Suprapubic skin (tissue), 4 donors: Measurements from ENCODE around the gene ACOT7. TPM values are rescaled to one million over a fixed set of nuclear protein-coding genes. Genes with fewer than 3 reads are reported as not detected.

Experiments used
- DNase-seq, 2 donors: peaks; one replicate each; pipeline ENCODE4 v3.0.0-alpha.2; 2019; ENCODE audit warnings: low spot score in 2 of 2
- H3K27ac ChIP-seq: fragments of 200-600 bp; sonication (generic); one replicate; pipeline ENCODE4 v1.5.1; 2019
- H3K27me3 ChIP-seq: fragments of 200-600 bp; sonication (generic); one replicate; pipeline ENCODE4 v1.5.1; 2019
- H3K36me3 ChIP-seq: fragments of 200-600 bp; sonication (generic); one replicate; pipeline ENCODE4 v1.5.1; 2019
- H3K4me1 ChIP-seq: fragments of 200-600 bp; sonication (generic); one replicate; pipeline ENCODE4 v1.5.1; 2019
- H3K4me3 ChIP-seq: fragments of 200-600 bp; sonication (generic); one replicate; pipeline ENCODE4 v1.5.1; 2019; ENCODE audit warnings: mild to moderate bottlenecking
- H3K9me3 ChIP-seq: fragments of 200-600 bp; sonication (generic); one replicate; pipeline ENCODE4 v1.5.1; 2019
- CTCF ChIP-seq, 2 donors: fragments of 200-600 bp in 1 of 2; fragments of 450-650 bp in 1 of 2; sonication (generic) in 1 of 2; IDR thresholded peaks; one replicate each; pipeline ENCODE4 v1.5.1; 2016 to 2019; ENCODE audit warnings: antibody characterized with exemption in 2 of 2, mild to moderate bottlenecking in 1 of 2, moderate library complexity in 1 of 2
- EP300 ChIP-seq: sonication (generic); formaldehyde crosslinking; IDR thresholded peaks from one replicate; pipeline ENCODE4 v1.6.1; 2017; ENCODE audit warnings: antibody characterized with exemption
- POLR2A ChIP-seq, 2 donors: fragments of 450-650 bp; IDR thresholded peaks; one replicate each; pipeline ENCODE4 v1.6.1; 2017; ENCODE audit warnings: antibody characterized with exemption in 2 of 2, mild to moderate bottlenecking in 2 of 2, moderate library complexity in 2 of 2
- POLR2AphosphoS5 ChIP-seq, 3 donors: sonication (generic); formaldehyde crosslinking; IDR thresholded peaks; one replicate each; pipeline ENCODE4 v1.6.1; 2017; ENCODE audit warnings: antibody characterized with exemption in 3 of 3
- WGBS: methylation state at CpG from one replicate; pipeline ENCODE4 v1.1.5; 2018; 5-methylcytosine and 5-hydroxymethylcytosine counted together
- total RNA-seq, 4 donors: library from RNA; depleted of rRNA; stranded (reverse); fragments of >200 nt; gene quantifications; one replicate each; pipeline ENCODE4 v1.1.0, GENCODE V29; 2016

ACOT7 gene
- total RNA-seq, 4 donors from 2014 or later = 8.4 to 40.5 (median 26.7) TPM

- H3K4me1 ChIP-seq = peaks cover 70% of the 10 kb centered on the region
- no peaks in the 10 kb centered on the region for H3K9me3 ChIP-seq
- no peaks in the 10 kb centered on the region for H3K27me3 ChIP-seq
- H3K27ac ChIP-seq = peak overlapping the region; percentile 80
- TF ChIP-seq POLR2A (IDR thresholded peaks at IDR 0.05) = no peak
- no peak for TF ChIP-seq CTCF (IDR thresholded peaks at IDR 0.05)
- TF ChIP-seq EP300 = no peak
- DNase-seq = no peak
- 86% methylated on average over 11 of the region's 11 CpGs for WGBS
- H3K36me3 ChIP-seq = no peaks in the 10 kb centered on the region
- H3K4me3 ChIP-seq = no peak overlapping the region
Observed at GRCh38 chr1:6357243-6357936, 36.2 kb downstream of the ACOT7 start.

GRCh38 chr1:6355621-6356020, 37.9 kb downstream of the ACOT7 start:
- Histone ChIP-seq H3K4me1 (peaks cover 83% of the 10 kb centered on the region), H3K36me3 (no peaks in the 10 kb centered on the region), H3K27ac (no peak overlapping the region), H3K27me3 (no peaks in the 10 kb centered on the region), H3K4me3 (no peak overlapping the region), H3K9me3 (no peaks in the 10 kb centered on the region)
- no peak for DNase-seq
- TF ChIP-seq POLR2A (IDR thresholded peaks at IDR 0.05) = no peak
- no peak for TF ChIP-seq POLR2AphosphoS5 (IDR thresholded peaks at IDR 0.05)
- no peak for TF ChIP-seq CTCF (IDR thresholded peaks at IDR 0.05)
- TF ChIP-seq EP300 = no peak
- WGBS = 75% methylated on average over 1 of the region's 11 CpGs

- Histone ChIP-seq H3K27ac (no peak overlapping the region), H3K9me3 (no peaks in the 10 kb centered on the region), H3K27me3 (no peaks in the 10 kb centered on the region), H3K4me1 (peaks cover 83% of the 10 kb centered on the region), H3K4me3 (no peak overlapping the region), H3K36me3 (no peaks in the 10 kb centered on the region)
- TF ChIP-seq POLR2A (IDR thresholded peaks at IDR 0.05) (no peak), POLR2AphosphoS5 (IDR thresholded peaks at IDR 0.05) (no peak), CTCF (IDR thresholded peaks at IDR 0.05) (no peak), EP300 (no peak)
- no peak for DNase-seq
- 78% methylated on average over 11 of the region's 12 CpGs for WGBS
Observed at GRCh38 chr1:6354659-6355317, 38.8 kb downstream of the ACOT7 start.

GRCh38 chr1:6353955-6354658, 39.5 kb downstream of the ACOT7 start:
- Histone ChIP-seq H3K36me3 (no peaks in the 10 kb centered on the region), H3K4me1 (peaks cover 81% of the 10 kb centered on the region), H3K4me3 (no peak overlapping the region), H3K27ac (no peak overlapping the region), H3K27me3 (no peaks in the 10 kb centered on the region), H3K9me3 (no peaks in the 10 kb centered on the region)
- no peak for TF ChIP-seq POLR2A (IDR thresholded peaks at IDR 0.05)
- TF ChIP-seq EP300 = no peak
- TF ChIP-seq CTCF (IDR thresholded peaks at IDR 0.05) = no peak
- no peak for TF ChIP-seq POLR2AphosphoS5 (IDR thresholded peaks at IDR 0.05)
- DNase-seq = no peak
- WGBS = 43% methylated on average over 9 of the region's 14 CpGs

GRCh38 chr1:6353619-6353954, 40.0 kb downstream of the ACOT7 start:
- Histone ChIP-seq H3K27ac (no peak overlapping the region), H3K4me1 (peaks cover 75% of the 10 kb centered on the region)
- no peak for TF ChIP-seq POLR2AphosphoS5 (IDR thresholded peaks at IDR 0.05)
- no peak for TF ChIP-seq EP300
- TF ChIP-seq CTCF (IDR thresholded peaks at IDR 0.05) = no peak
- no peak for TF ChIP-seq POLR2A (IDR thresholded peaks at IDR 0.05)

More at GRCh38 chr1:6353619-6353954, 40.0 kb downstream of the ACOT7 start:
- no peak for DNase-seq
- WGBS = 42% methylated on average over 6 of the region's 6 CpGs
- Histone ChIP-seq H3K36me3 (no peaks in the 10 kb centered on the region), H3K4me3 (no peak overlapping the region), H3K27me3 (no peaks in the 10 kb centered on the region), H3K9me3 (no peaks in the 10 kb centered on the region)
